Body of pancreas (tissue), 4 donors: ENCODE results near the gene PLXNC1.

Source experiments
- POLR2A ChIP-seq, 3 donors: fragments of 450-650 bp; IDR thresholded peaks; one replicate each; pipeline ENCODE4 v1.6.1; 2016; ENCODE audit warnings: antibody characterized with exemption in 3 of 3, mild to moderate bottlenecking in 2 of 3
- TF ChIP-seq, protein P1 (sequence below), 7 experiments: fragments of 450-650 bp in 4 of 7; fragments of 200-600 bp in 3 of 7; sonication (generic) in 3 of 7; IDR thresholded peaks; one replicate each; pipeline ENCODE4 v1.5.1; 2016 to 2019; ENCODE audit warnings: antibody characterized with exemption in 7 of 7

DNA sequence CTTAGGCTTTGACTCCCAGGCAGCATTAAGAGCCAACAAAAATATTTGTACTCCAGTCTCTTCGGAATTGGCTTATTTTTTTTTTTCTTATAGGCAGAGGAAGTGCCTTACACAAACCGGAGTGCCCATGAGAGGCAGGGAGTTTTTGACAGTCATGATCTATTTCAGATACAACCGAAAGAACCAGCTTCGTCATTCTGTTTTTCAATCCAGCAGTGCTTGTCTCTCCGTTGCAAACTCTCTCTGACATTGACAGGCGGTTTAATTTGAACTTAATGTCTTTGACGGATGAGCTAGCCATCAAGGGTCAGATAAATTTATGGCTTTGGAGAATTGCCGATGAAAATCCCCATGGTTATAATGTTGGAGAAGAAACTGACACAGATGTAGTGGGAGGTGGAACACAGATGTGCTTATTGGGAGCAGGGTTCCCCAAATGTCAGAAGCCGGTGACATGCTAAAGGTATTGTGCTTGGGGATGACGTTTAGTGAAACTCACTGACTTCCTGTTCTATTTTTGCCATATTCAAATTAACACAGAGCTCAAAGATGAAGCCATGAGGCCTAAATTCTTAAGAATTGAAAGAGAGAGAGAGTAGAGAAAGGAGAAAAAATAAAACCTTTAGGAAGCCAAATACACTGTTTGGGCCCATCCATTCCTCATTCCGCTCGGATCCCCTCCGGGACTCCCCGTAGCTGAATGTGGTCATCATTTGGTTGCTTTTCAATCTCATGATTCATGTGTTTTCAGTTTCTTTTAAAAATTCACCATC, 59.7 kb downstream of the PLXNC1 start:
- TF ChIP-seq, protein P1, sequence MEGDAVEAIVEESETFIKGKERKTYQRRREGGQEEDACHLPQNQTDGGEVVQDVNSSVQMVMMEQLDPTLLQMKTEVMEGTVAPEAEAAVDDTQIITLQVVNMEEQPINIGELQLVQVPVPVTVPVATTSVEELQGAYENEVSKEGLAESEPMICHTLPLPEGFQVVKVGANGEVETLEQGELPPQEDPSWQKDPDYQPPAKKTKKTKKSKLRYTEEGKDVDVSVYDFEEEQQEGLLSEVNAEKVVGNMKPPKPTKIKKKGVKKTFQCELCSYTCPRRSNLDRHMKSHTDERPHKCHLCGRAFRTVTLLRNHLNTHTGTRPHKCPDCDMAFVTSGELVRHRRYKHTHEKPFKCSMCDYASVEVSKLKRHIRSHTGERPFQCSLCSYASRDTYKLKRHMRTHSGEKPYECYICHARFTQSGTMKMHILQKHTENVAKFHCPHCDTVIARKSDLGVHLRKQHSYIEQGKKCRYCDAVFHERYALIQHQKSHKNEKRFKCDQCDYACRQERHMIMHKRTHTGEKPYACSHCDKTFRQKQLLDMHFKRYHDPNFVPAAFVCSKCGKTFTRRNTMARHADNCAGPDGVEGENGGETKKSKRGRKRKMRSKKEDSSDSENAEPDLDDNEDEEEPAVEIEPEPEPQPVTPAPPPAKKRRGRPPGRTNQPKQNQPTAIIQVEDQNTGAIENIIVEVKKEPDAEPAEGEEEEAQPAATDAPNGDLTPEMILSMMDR (IDR thresholded peaks at IDR 0.05): no peak
- TF ChIP-seq POLR2A (IDR thresholded peaks at IDR 0.05): no peak
